ENCODE measurements around the gene DEPP1. TPM values are rescaled to one million over a fixed set of nuclear protein-coding genes. Genes with fewer than 3 reads are reported as not detected.

The DEPP1 gene
- total RNA-seq, 1 experiment from 2014 or later = 3.8 TPM

GRCh38 chr10:45005284-45005683 lies 26.7 kb upstream of the DEPP1 start:
- no peak overlapping the region for H2AFZ ChIP-seq (ENCODE audit: low read depth, low read length, poor library complexity, severe bottlenecking)
- no peak overlapping the region for H3K4me2 ChIP-seq (ENCODE audit: low read length)
- H3K27ac ChIP-seq (ENCODE audit: low read depth, low read length) = no peak overlapping the region
- peaks cover 0 to 9% of the 10 kb centered on the region in 2 experiments; a peak in 2 of 4 replicates for H3K4me1 ChIP-seq (ENCODE audit: control insufficient read depth in 1 of 2, insufficient read depth in 2 of 2, low read length in 2 of 2)
- RAD21 ChIA-PET (ENCODE audit: low non-redundant PET in 1 of 2, low total read pairs in 2 of 2, uncharacterized antibody in 2 of 2, unreplicated experiment in 2 of 2) = no interaction called here
- DNase-seq (ENCODE audit: low read depth, low spot score) (no peak), ATAC-seq (no peak)
- H3K9ac ChIP-seq (ENCODE audit: low read length) = no peak overlapping the region
- TF ChIP-seq ZNF274 (IDR thresholded peaks at IDR 0.05; ENCODE audit: low read depth, low read length) (no peak), CEBPB (IDR thresholded peaks at IDR 0.05; ENCODE audit: low read depth) (no peak), ATF3 (IDR thresholded peaks at IDR 0.05) (no peak), TCF7L2 (IDR thresholded peaks at IDR 0.05; ENCODE audit: borderline replicate concordance, extremely low read depth, insufficient read depth, insufficient read length) (no peak), EGR1 (IDR thresholded peaks at IDR 0.05; ENCODE audit: low read depth) (no peak), RAD21 (IDR thresholded peaks at IDR 0.05; ENCODE audit: low read depth) (no peak), EZH2 (IDR thresholded peaks at IDR 0.05) (no peak), SIN3A (IDR thresholded peaks at IDR 0.05; ENCODE audit: low read depth) (no peak), CTCF (IDR thresholded peaks at IDR 0.05 in 2 of 3, conservative IDR thresholded peaks at IDR 0.05 in 1 of 3; ENCODE audit: borderline replicate concordance in 1 of 3, insufficient read depth in 1 of 3, low read depth in 2 of 3, low read length in 2 of 3) (no peak), EZH2phosphoT487 (IDR thresholded peaks at IDR 0.05; ENCODE audit: borderline replicate concordance) (no peak), POLR2A (IDR thresholded peaks at IDR 0.05; ENCODE audit: borderline replicate concordance, extremely low read depth, insufficient read depth, insufficient read length) (no peak), SP1 (IDR thresholded peaks at IDR 0.05; ENCODE audit: low read depth) (no peak), YY1 (IDR thresholded peaks at IDR 0.05; ENCODE audit: extremely low read depth, insufficient replicate concordance, low read depth, low read length) (no peak), JUND (IDR thresholded peaks at IDR 0.05) (no peak), MAX (IDR thresholded peaks at IDR 0.05) (no peak), POLR2AphosphoS5 (IDR thresholded peaks at IDR 0.05; ENCODE audit: low read depth, low read length) (no peak)
- TF ChIP-seq, protein P1, sequence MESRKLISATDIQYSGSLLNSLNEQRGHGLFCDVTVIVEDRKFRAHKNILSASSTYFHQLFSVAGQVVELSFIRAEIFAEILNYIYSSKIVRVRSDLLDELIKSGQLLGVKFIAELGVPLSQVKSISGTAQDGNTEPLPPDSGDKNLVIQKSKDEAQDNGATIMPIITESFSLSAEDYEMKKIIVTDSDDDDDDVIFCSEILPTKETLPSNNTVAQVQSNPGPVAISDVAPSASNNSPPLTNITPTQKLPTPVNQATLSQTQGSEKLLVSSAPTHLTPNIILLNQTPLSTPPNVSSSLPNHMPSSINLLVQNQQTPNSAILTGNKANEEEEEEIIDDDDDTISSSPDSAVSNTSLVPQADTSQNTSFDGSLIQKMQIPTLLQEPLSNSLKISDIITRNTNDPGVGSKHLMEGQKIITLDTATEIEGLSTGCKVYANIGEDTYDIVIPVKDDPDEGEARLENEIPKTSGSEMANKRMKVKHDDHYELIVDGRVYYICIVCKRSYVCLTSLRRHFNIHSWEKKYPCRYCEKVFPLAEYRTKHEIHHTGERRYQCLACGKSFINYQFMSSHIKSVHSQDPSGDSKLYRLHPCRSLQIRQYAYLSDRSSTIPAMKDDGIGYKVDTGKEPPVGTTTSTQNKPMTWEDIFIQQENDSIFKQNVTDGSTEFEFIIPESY (IDR thresholded peaks at IDR 0.05; ENCODE audit: extremely low read depth, insufficient replicate concordance, low read length) = no peak
- TF ChIP-seq, protein P2, sequence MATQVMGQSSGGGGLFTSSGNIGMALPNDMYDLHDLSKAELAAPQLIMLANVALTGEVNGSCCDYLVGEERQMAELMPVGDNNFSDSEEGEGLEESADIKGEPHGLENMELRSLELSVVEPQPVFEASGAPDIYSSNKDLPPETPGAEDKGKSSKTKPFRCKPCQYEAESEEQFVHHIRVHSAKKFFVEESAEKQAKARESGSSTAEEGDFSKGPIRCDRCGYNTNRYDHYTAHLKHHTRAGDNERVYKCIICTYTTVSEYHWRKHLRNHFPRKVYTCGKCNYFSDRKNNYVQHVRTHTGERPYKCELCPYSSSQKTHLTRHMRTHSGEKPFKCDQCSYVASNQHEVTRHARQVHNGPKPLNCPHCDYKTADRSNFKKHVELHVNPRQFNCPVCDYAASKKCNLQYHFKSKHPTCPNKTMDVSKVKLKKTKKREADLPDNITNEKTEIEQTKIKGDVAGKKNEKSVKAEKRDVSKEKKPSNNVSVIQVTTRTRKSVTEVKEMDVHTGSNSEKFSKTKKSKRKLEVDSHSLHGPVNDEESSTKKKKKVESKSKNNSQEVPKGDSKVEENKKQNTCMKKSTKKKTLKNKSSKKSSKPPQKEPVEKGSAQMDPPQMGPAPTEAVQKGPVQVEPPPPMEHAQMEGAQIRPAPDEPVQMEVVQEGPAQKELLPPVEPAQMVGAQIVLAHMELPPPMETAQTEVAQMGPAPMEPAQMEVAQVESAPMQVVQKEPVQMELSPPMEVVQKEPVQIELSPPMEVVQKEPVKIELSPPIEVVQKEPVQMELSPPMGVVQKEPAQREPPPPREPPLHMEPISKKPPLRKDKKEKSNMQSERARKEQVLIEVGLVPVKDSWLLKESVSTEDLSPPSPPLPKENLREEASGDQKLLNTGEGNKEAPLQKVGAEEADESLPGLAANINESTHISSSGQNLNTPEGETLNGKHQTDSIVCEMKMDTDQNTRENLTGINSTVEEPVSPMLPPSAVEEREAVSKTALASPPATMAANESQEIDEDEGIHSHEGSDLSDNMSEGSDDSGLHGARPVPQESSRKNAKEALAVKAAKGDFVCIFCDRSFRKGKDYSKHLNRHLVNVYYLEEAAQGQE (IDR thresholded peaks at IDR 0.05; ENCODE audit: low read depth) = no peak
- CTCF ChIA-PET = no interaction called here
- no peaks in the 10 kb centered on the region for H4K20me1 ChIP-seq (ENCODE audit: insufficient read depth)
- no peak overlapping the region for H3K4me3 ChIP-seq (replicated peaks in 1 of 2; ENCODE audit: low read depth in 1 of 2, low read length in 2 of 2)
- H3K9me2 ChIP-seq (ENCODE audit: insufficient read depth) = no peaks in the 10 kb centered on the region
- no peaks in the 10 kb centered on the region for H3K36me3 ChIP-seq (ENCODE audit: control insufficient read depth in 1 of 2, insufficient read depth in 2 of 2, low read length in 2 of 2)
- intact Hi-C loops (cut with micrococcal nuclease) = loop anchor here (5.0 to 10.0 kb wide), 4 partner anchors 230 to 1220 kb away; no protein-coding TSS in a partner anchor
- H3K9me3 ChIP-seq (ENCODE audit: control insufficient read depth in 1 of 2, insufficient read depth in 1 of 2, low read depth in 1 of 2, low read length in 2 of 2) = no peaks in the 10 kb centered on the region
- POLR2A ChIA-PET = no interaction called here
- no TSS peak for BruUV-seq (replicated peaks)
- peaks cover 25% of the 10 kb centered on the region for H3K79me2 ChIP-seq (ENCODE audit: insufficient read depth, low read length)
- H3K27me3 ChIP-seq (ENCODE audit: insufficient read depth, low read length) = no peaks in the 10 kb centered on the region
